Neutrophil (primary cell): ENCODE data around the gene PPARG.
"Not testable (repeated sequence)": the region's sequence is repeated elsewhere in the genome, so short reads cannot be mapped to it uniquely, and the experiment has no call there.

Experiments
- H3K27ac ChIP-seq: fragments of 200-600 bp; sonication (generic); 2 replicates; pipeline ENCODE4 v1.5.1; 2016; ENCODE audit warnings: mild to moderate bottlenecking, moderate library complexity
- H3K27me3 ChIP-seq: fragments of 200-600 bp; sonication (generic); 2 replicates; pipeline ENCODE4 v1.6.0; 2016; ENCODE audit warnings: mild to moderate bottlenecking
- H3K36me3 ChIP-seq: fragments of 200-600 bp; sonication (generic); 2 replicates; pipeline ENCODE4 v1.5.1; 2017
- H3K4me1 ChIP-seq, 2 experiments: fragments of 200-600 bp in 1 of 2; sonication (generic) in 1 of 2; 1 replicate in 1 of 2; 2 replicates in 1 of 2; pipeline versions ENCODE4 v1.5.1 to v1.6.1; 2013 to 2016; ENCODE audit warnings: low read depth in 1 of 2, low read length in 1 of 2, mild to moderate bottlenecking in 1 of 2, moderate library complexity in 1 of 2; ENCODE audit not compliant: control insufficient read depth in 1 of 2, insufficient read depth in 1 of 2
- H3K4me3 ChIP-seq, 2 experiments: fragments of 200-600 bp in 1 of 2; sonication (generic) in 1 of 2; 1 replicate in 1 of 2; 2 replicates in 1 of 2; pipeline ENCODE4 v1.5.1; 2013 to 2016; ENCODE audit warnings: low read depth in 1 of 2, low read length in 1 of 2, mild to moderate bottlenecking in 1 of 2, moderate library complexity in 1 of 2
- H3K9me3 ChIP-seq: fragments of 200-600 bp; sonication (generic); 2 replicates; pipeline ENCODE4 v1.5.1; 2016
- CTCF ChIP-seq: fragments of 200-600 bp; sonication (generic); IDR thresholded peaks from 2 replicates; pipeline ENCODE4 v1.5.1; 2016; ENCODE audit warnings: antibody characterized with exemption

PPARG gene

GRCh38 chr3:12444582-12445471 is 156.0 kb downstream of the PPARG start:
- Histone ChIP-seq H3K4me1 (no peaks in the 10 kb centered on the region), H3K36me3 (no peaks in the 10 kb centered on the region), H3K27me3 (peaks cover 47% of the 10 kb centered on the region), H3K9me3 (no peaks in the 10 kb centered on the region), H3K27ac (no peak overlapping the region), H3K4me3 (no peak overlapping the region)
- no peak for TF ChIP-seq CTCF

DNA sequence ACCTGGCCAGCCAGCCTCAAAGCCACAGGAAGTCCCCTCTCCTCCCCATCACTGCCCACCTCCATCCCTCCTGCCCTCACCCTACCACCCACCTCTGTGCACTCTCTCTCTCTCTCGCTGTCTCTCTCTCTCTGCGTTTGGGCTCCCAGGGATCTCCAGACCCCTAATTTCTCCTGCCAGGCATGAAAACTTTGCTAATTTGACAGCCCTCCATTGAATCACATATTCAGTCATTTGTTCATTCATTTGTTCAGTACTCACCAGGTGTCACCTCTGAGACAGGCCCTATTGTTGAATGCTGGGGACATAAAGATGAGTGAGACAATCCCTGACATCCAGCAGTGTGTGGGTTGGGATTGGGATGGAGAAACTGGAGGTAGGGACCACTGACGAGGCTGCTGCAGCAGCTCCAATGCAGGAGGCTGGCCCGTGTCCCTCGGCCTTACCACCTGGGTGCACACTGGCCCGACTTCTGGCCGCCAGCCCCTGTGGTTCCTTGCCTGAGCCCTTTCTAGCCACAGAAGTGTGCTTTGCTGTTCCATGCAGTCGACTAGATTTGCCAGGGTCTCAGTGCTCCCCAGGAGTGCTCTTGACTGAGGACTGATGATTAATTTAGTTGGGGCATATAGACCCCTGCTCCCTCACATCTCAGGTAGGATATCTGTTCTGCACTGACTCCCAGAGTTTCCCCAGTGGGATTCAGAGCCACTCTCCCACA is 156.8 kb downstream of the PPARG start:
- H3K36me3 ChIP-seq: no peaks in the 10 kb centered on the region

DNA sequence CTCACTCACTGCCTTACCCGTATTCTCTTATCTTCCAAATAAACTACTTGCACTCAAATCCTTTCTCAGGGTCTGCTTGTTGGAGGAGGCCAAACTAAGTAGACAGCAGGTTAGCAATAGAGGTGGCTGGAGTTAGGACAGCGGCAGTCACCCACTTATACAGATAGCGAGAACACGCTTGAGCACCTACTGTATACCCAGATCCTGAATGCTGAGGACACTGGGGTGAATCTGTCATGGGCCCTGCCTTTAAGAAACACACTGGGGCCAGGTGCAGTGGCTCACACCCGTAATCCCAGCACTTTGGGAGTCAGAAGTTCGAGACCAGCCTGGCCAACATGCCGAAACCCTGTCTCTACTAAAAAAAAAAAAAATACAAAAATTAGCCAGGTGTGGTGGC is 157.4 kb downstream of the PPARG start:
- no peak for TF ChIP-seq CTCF
- no peaks in the 10 kb centered on the region for H3K36me3 ChIP-seq
- no peaks in the 10 kb centered on the region for H3K9me3 ChIP-seq
- H3K27ac ChIP-seq: no peak overlapping the region
- H3K4me1 ChIP-seq: peaks cover 0 to 6% of the 10 kb centered on the region in 2 experiments
- H3K4me3 ChIP-seq: no peak overlapping the region
- H3K27me3 ChIP-seq: peaks cover 47% of the 10 kb centered on the region

More for the DNA sequence above, 156.8 kb downstream of the PPARG start:
- H3K27ac ChIP-seq: no peak overlapping the region
- no peaks in the 10 kb centered on the region for H3K9me3 ChIP-seq
- H3K4me1 ChIP-seq: no peaks in the 10 kb centered on the region
- no peak for TF ChIP-seq CTCF
- H3K4me3 ChIP-seq: no peak overlapping the region
- H3K27me3 ChIP-seq: peaks cover 47% of the 10 kb centered on the region

- Histone ChIP-seq H3K4me1 (peaks cover 0 to 14% of the 10 kb centered on the region in 2 experiments), H3K27ac (no peak overlapping the region), H3K4me3 (no peak overlapping the region), H3K27me3 (peaks cover 44% of the 10 kb centered on the region), H3K9me3 (no peaks in the 10 kb centered on the region), H3K36me3 (no peaks in the 10 kb centered on the region)
- no peak for TF ChIP-seq CTCF
These were observed 158.2 kb downstream of the PPARG start for GRCh38 chr3:12447075-12447474.

GRCh38 chr3:12448404-12449202 is 159.7 kb downstream of the PPARG start:
- H3K36me3 ChIP-seq, H3K4me3 ChIP-seq, H3K9me3 ChIP-seq: not testable (repeated sequence)
- peaks cover 28% of the 10 kb centered on the region for H3K27me3 ChIP-seq
- peak overlapping the region; percentile 25 for H3K27ac ChIP-seq
- H3K4me1 ChIP-seq: peaks cover 9 to 15% of the 10 kb centered on the region in 2 experiments
